ENCODE results near the gene ACCS. TPM values are rescaled to one million over a fixed set of nuclear protein-coding genes. Genes with fewer than 3 reads are reported as not detected.

ACCS gene
- total RNA-seq, 2 donors from 2014 or later, result 9.2 to 20.0 TPM

- Histone ChIP-seq H3K27me3 (no peaks in the 10 kb centered on the region), H3K4me1 (no peaks in the 10 kb centered on the region), H3K27ac (no peak overlapping the region), H3K36me3 (no peaks in the 10 kb centered on the region), H3K4me3 (no peak overlapping the region), H3K9ac (ENCODE audit: low read depth in 2 of 2, low read length in 2 of 2) (no peak overlapping the region), H3K9me3 (no peaks in the 10 kb centered on the region)
- intact Hi-C loops (cut with DNase I), result no loop called here
- DNase-seq, result no peak
- no peak for TF ChIP-seq CTCF (IDR thresholded peaks at IDR 0.05)
These were observed 47.2 kb upstream of the ACCS start for GRCh38 chr11:44018829-44019228.

- no peaks in the 10 kb centered on the region for H3K9me3 ChIP-seq
- intact Hi-C loops (cut with DNase I), result no loop called here
These were observed 41.1 kb upstream of the ACCS start for GRCh38 chr11:44024977-44025376.

GRCh38 chr11:44025727-44026126 is 40.3 kb upstream of the ACCS start:
- no peak overlapping the region for H3K4me3 ChIP-seq
- H3K9me3 ChIP-seq, result no peaks in the 10 kb centered on the region
- H3K36me3 ChIP-seq, result no peaks in the 10 kb centered on the region
- intact Hi-C loops (cut with DNase I), result no loop called here
- H3K27ac ChIP-seq, result no peak overlapping the region
- H3K4me1 ChIP-seq, result no peaks in the 10 kb centered on the region
- no peak for DNase-seq
- no peak overlapping the region for H3K9ac ChIP-seq (ENCODE audit: low read depth in 2 of 2, low read length in 2 of 2)
- no peaks in the 10 kb centered on the region for H3K27me3 ChIP-seq
- TF ChIP-seq CTCF (IDR thresholded peaks at IDR 0.05), result no peak

More at GRCh38 chr11:44024977-44025376, 41.1 kb upstream of the ACCS start:
- Histone ChIP-seq H3K9ac (ENCODE audit: low read depth in 2 of 2, low read length in 2 of 2) (no peak overlapping the region), H3K36me3 (no peaks in the 10 kb centered on the region), H3K4me1 (no peaks in the 10 kb centered on the region), H3K27me3 (no peaks in the 10 kb centered on the region), H3K4me3 (no peak overlapping the region), H3K27ac (no peak overlapping the region)
- no peak for TF ChIP-seq CTCF (IDR thresholded peaks at IDR 0.05)
- no peak for DNase-seq

- Histone ChIP-seq H3K9me3 (no peaks in the 10 kb centered on the region), H3K9ac (ENCODE audit: low read depth in 2 of 2, low read length in 2 of 2) (no peak overlapping the region), H3K27me3 (no peaks in the 10 kb centered on the region), H3K4me3 (no peak overlapping the region), H3K4me1 (no peaks in the 10 kb centered on the region), H3K27ac (no peak overlapping the region), H3K36me3 (no peaks in the 10 kb centered on the region)
- intact Hi-C loops (cut with DNase I), result no loop called here
- TF ChIP-seq CTCF (IDR thresholded peaks at IDR 0.05), result no peak
- DNase-seq, result no peak
These were observed 37.7 kb upstream of the ACCS start for GRCh38 chr11:44028401-44028800.

- Histone ChIP-seq H3K9me3 (no peaks in the 10 kb centered on the region), H3K36me3 (no peaks in the 10 kb centered on the region), H3K4me3 (no peak overlapping the region), H3K4me1 (no peaks in the 10 kb centered on the region), H3K9ac (ENCODE audit: low read depth in 2 of 2, low read length in 2 of 2) (no peak overlapping the region), H3K27ac (no peak overlapping the region), H3K27me3 (no peaks in the 10 kb centered on the region)
- no peak for TF ChIP-seq CTCF (IDR thresholded peaks at IDR 0.05)
- no peak for DNase-seq
- intact Hi-C loops (cut with DNase I), result no loop called here
These were observed 37.1 kb upstream of the ACCS start for GRCh38 chr11:44028816-44029506.

Data from colonic mucosa (tissue), 4 donors.